Lower leg skin (tissue), 3 donors: Measurements from ENCODE around the gene RARB.

Source experiments
- POLR2A ChIP-seq, 2 donors: fragments of 450-650 bp; IDR thresholded peaks; one replicate each; pipeline ENCODE4 v1.6.1; 2016 to 2017; ENCODE audit warnings: antibody characterized with exemption in 2 of 2, mild to moderate bottlenecking in 1 of 2, moderate library complexity in 1 of 2
- TF ChIP-seq, protein P1 (sequence below), 3 donors: fragments of 450-650 bp; IDR thresholded peaks; one replicate each; pipeline ENCODE4 v1.5.1; 2016; ENCODE audit warnings: antibody characterized with exemption in 3 of 3, mild to moderate bottlenecking in 3 of 3, moderate library complexity in 2 of 3

DNA sequence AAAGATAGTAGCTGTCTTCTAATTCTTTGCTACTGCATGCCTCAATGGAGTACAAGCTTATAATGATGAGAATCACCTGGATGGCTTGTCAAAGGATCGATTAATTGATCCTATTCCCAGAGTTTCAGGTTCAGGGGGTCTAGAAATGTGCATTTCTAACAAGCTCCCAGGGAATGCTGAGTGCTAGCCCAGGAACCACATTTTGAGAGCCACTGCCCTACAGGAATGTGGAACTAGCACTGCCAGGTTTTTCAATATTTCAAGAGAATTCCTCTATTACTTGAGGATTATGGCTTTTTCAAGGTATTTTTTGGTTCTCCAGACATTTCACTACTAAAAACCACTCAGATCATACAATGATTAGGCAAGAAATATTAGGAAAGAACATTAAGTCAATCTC, 52.7 kb downstream of the RARB start:
- TF ChIP-seq, protein P1, sequence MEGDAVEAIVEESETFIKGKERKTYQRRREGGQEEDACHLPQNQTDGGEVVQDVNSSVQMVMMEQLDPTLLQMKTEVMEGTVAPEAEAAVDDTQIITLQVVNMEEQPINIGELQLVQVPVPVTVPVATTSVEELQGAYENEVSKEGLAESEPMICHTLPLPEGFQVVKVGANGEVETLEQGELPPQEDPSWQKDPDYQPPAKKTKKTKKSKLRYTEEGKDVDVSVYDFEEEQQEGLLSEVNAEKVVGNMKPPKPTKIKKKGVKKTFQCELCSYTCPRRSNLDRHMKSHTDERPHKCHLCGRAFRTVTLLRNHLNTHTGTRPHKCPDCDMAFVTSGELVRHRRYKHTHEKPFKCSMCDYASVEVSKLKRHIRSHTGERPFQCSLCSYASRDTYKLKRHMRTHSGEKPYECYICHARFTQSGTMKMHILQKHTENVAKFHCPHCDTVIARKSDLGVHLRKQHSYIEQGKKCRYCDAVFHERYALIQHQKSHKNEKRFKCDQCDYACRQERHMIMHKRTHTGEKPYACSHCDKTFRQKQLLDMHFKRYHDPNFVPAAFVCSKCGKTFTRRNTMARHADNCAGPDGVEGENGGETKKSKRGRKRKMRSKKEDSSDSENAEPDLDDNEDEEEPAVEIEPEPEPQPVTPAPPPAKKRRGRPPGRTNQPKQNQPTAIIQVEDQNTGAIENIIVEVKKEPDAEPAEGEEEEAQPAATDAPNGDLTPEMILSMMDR (IDR thresholded peaks at IDR 0.05) = no peak
- TF ChIP-seq POLR2A (IDR thresholded peaks at IDR 0.05) = no peak
